ENCODE measurements around the gene GSTCD. TPM values are rescaled to one million over a fixed set of nuclear protein-coding genes. Genes with fewer than 3 reads are reported as not detected.

The GSTCD gene
- total and polyA plus RNA-seq, 2 experiments from 2014 or later, result 2.9 to 6.7 TPM

DNA sequence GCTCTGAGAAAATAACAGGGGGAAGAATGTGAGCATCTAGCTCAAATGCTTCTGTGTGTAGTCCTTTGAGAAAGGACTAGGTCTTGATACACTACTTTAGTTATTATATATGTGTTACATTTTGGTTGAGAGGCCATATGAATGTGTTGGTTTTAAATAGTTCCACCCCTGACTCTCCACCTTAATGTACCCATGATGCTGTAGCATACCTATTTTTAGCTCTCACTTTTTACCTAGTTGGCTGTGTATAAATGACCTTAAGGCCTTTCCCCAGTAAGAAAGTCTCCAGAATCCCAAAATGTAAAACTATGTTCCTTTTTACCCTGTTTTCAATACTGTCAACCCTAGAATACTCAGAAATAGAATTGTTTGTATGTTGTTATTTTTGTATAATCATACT, 166.6 kb downstream of the GSTCD start:
- in situ Hi-C loops (cut with MboI), result no loop called here
- no peaks in the 10 kb centered on the region for H3K79me2 ChIP-seq (ENCODE audit: insufficient read depth)

GRCh38 chr4:105878668-105879067, 170.1 kb downstream of the GSTCD start:
- no peaks in the 10 kb centered on the region for H3F3A ChIP-seq (ENCODE audit: insufficient read depth)
- no peak overlapping the region for H3K9ac ChIP-seq
- H3K4me3 ChIP-seq, result no peak overlapping the region
- no peak for DNase-seq
- no peaks in the 10 kb centered on the region for H3K27me3 ChIP-seq (replicated peaks; ENCODE audit: insufficient read depth)
- WGBS, 2 experiments (ENCODE audit: low coverage in 1 of 2, low lambda C conversion rate in 2 of 2, missing lambda C conversion rate in 2 of 2), result 13% methylated on average over 2 of the region's 2 CpGs
- H3K27ac ChIP-seq, result no peak overlapping the region
- TF ChIP-seq EZH2 (IDR thresholded peaks at IDR 0.05; ENCODE audit: insufficient read depth, poor library complexity, severe bottlenecking) (no peak), EZH2phosphoT487 (IDR thresholded peaks at IDR 0.05; ENCODE audit: insufficient read depth, low read depth) (no peak)
- H3K9me2 ChIP-seq (ENCODE audit: insufficient read depth), result no peaks in the 10 kb centered on the region
- no peaks in the 10 kb centered on the region for H3K79me2 ChIP-seq (ENCODE audit: insufficient read depth)
- H3K4me2 ChIP-seq (ENCODE audit: unreplicated experiment), result no peak overlapping the region
- H3K4me1 ChIP-seq (ENCODE audit: insufficient read depth), result no peaks in the 10 kb centered on the region
- no peaks in the 10 kb centered on the region for H3K9me3 ChIP-seq (ENCODE audit: low read depth)
- no peaks in the 10 kb centered on the region for H3K36me3 ChIP-seq (ENCODE audit: low read depth)
- no peak overlapping the region for H2AFZ ChIP-seq
- in situ Hi-C loops (cut with MboI), result no loop called here
- H4K20me1 ChIP-seq (ENCODE audit: insufficient read depth), result no peaks in the 10 kb centered on the region

More for the DNA sequence above, 166.6 kb downstream of the GSTCD start:
- H3K36me3 ChIP-seq (ENCODE audit: low read depth), result no peaks in the 10 kb centered on the region
- no peaks in the 10 kb centered on the region for H3K4me1 ChIP-seq (ENCODE audit: insufficient read depth)
- no peak for DNase-seq
- H4K20me1 ChIP-seq (ENCODE audit: insufficient read depth), result no peaks in the 10 kb centered on the region
- no peak overlapping the region for H3K4me3 ChIP-seq
- no peaks in the 10 kb centered on the region for H3K9me2 ChIP-seq (ENCODE audit: insufficient read depth)
- no peak overlapping the region for H2AFZ ChIP-seq
- no peak overlapping the region for H3K9ac ChIP-seq
- H3K27me3 ChIP-seq (replicated peaks; ENCODE audit: insufficient read depth), result 0 out of 2 replicates have a peak, but pooled peaks cover 4% of the 10 kb centered on the region
- no peak overlapping the region for H3K27ac ChIP-seq
- no peak overlapping the region for H3K4me2 ChIP-seq (ENCODE audit: unreplicated experiment)
- no peaks in the 10 kb centered on the region for H3F3A ChIP-seq (ENCODE audit: insufficient read depth)
- H3K9me3 ChIP-seq (ENCODE audit: low read depth), result no peaks in the 10 kb centered on the region
- TF ChIP-seq EZH2phosphoT487 (IDR thresholded peaks at IDR 0.05; ENCODE audit: insufficient read depth, low read depth) (no peak), EZH2 (IDR thresholded peaks at IDR 0.05; ENCODE audit: insufficient read depth, poor library complexity, severe bottlenecking) (no peak)

- DNase-seq, result no peak
These were observed 178.9 kb downstream of the GSTCD start for GRCh38 chr4:105887508-105887907.

DNA sequence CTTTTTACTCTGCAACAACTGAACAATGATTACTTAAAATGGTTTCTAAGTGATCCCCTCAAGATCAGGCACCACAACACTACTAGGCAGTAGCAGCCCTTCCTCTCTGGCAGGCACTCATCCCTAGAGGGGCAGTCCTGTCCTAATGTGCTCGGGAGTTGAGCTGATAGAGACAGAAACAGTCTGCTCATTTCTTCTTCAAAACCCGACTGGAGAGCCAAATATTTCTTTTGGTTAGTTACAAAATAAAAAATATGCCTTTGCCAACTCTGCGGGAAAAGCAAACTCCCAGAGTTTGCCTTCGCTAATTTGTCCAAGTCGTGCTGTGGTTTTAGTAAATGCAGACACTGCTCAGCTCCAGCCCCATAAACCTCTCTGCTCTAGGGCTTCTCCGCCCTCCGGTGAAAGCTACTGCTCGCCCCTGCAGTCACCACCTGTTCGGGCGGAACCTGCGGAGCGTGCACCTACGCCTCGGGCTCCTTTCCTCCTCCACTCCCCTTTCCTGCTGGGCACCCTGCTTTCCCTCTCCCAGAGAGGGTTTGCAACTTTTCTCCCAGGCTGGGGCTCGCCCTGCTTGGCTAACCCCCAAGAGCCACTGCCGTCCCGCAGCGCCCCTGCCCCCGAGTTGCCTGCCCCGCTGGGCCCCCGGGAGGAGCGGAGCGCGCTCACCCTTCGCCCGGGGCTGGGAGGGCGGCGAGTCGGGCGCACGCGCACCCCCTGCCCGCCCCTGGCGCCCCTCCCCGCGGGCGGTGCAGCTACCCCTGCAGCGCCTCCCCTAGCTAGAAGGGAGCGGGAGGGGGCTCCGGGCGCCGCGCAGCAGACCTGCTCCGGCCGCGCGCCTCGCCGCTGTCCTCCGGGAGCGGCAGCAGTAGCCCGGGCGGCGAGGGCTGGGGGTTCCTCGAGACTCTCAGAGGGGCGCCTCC, 186.3 kb downstream of the GSTCD start, which contains the start of gene NPNT:
Gene NPNT, plus strand, starts transcription at position 812 of the 923 bp plus-strand sequence. CDS start 182 bp downstream, outside the sequence.
- peak; percentile 8 for DNase-seq
- peaks cover 90% of the 10 kb centered on the region for H3K27me3 ChIP-seq (replicated peaks; ENCODE audit: insufficient read depth)

More at GRCh38 chr4:105887508-105887907, 178.9 kb downstream of the GSTCD start:
- no peaks in the 10 kb centered on the region for H3K36me3 ChIP-seq (ENCODE audit: low read depth)
- 43 to 56% methylated on average over 2 of the region's 2 CpGs for WGBS, 2 experiments (ENCODE audit: low coverage in 1 of 2, low lambda C conversion rate in 2 of 2, missing lambda C conversion rate in 2 of 2)
- H2AFZ ChIP-seq, result no peak overlapping the region
- peaks cover 22% of the 10 kb centered on the region; the same call in 1 of the 2 replicates for H3K27me3 ChIP-seq (replicated peaks; ENCODE audit: insufficient read depth)
- H3K4me2 ChIP-seq (ENCODE audit: unreplicated experiment), result no peak overlapping the region
- no peaks in the 10 kb centered on the region for H4K20me1 ChIP-seq (ENCODE audit: insufficient read depth)
- in situ Hi-C loops (cut with MboI), result no loop called here
- no peak overlapping the region for H3K4me3 ChIP-seq
- no peaks in the 10 kb centered on the region for H3F3A ChIP-seq (ENCODE audit: insufficient read depth)
- no peaks in the 10 kb centered on the region for H3K9me2 ChIP-seq (ENCODE audit: insufficient read depth)
- H3K9ac ChIP-seq, result no peak overlapping the region
- TF ChIP-seq EZH2phosphoT487 (IDR thresholded peaks at IDR 0.05; ENCODE audit: insufficient read depth, low read depth), result no peak
- TF ChIP-seq EZH2 (IDR thresholded peaks at IDR 0.05; ENCODE audit: insufficient read depth, poor library complexity, severe bottlenecking), result no peak
- H3K9me3 ChIP-seq (ENCODE audit: low read depth), result no peaks in the 10 kb centered on the region
- H3K79me2 ChIP-seq (ENCODE audit: insufficient read depth), result no peaks in the 10 kb centered on the region
- no peaks in the 10 kb centered on the region for H3K4me1 ChIP-seq (ENCODE audit: insufficient read depth)
- no peak overlapping the region for H3K27ac ChIP-seq

More for the DNA sequence above, 186.3 kb downstream of the GSTCD start, which contains the start of gene NPNT:
- Histone ChIP-seq H3K79me2 (ENCODE audit: insufficient read depth) (no peaks in the 10 kb centered on the region), H3K36me3 (ENCODE audit: low read depth) (no peaks in the 10 kb centered on the region), H3K27ac (no peak within 1 kb of the TSS), H3K4me3 (peak within 1 kb of the TSS; percentile 42), H3K9ac (no peak within 1 kb of the TSS), H3K4me1 (ENCODE audit: insufficient read depth) (no peaks in the 10 kb centered on the region), H4K20me1 (ENCODE audit: insufficient read depth) (no peaks in the 10 kb centered on the region), H2AFZ (peak within 1 kb of the TSS; percentile 19; the same call in 1 of the 2 replicates), H3K9me2 (ENCODE audit: insufficient read depth) (no peaks in the 10 kb centered on the region), H3K4me2 (ENCODE audit: unreplicated experiment) (peak within 1 kb of the TSS; percentile 27), H3F3A (ENCODE audit: insufficient read depth) (no peaks in the 10 kb centered on the region), H3K9me3 (ENCODE audit: low read depth) (no peaks in the 10 kb centered on the region)
- 3 to 5% methylated on average over 25 to 33 of the region's 56 CpGs for WGBS, 2 experiments (ENCODE audit: low coverage in 1 of 2, low lambda C conversion rate in 2 of 2, missing lambda C conversion rate in 2 of 2)
- TF ChIP-seq EZH2 (IDR thresholded peaks at IDR 0.05; ENCODE audit: insufficient read depth, poor library complexity, severe bottlenecking) (no peak), EZH2phosphoT487 (IDR thresholded peaks at IDR 0.05; ENCODE audit: insufficient read depth, low read depth) (no peak)
- in situ Hi-C loops (cut with MboI), result no loop called here
